Bronchial epithelial cell (primary cell): ENCODE measurements around the gene BUD13. TPM values are rescaled to one million over a fixed set of nuclear protein-coding genes. Genes with fewer than 3 reads are reported as not detected.
"Not testable (repeated sequence)": the region's sequence is repeated elsewhere in the genome, so short reads cannot be mapped to it uniquely, and the experiment has no call there.

Source experiments
- DNase-seq: peaks from one replicate; pipeline ENCODE4 v3.0.0-alpha.2; 2010; ENCODE audit warnings: low read depth
- FAIRE-seq: peaks from 2 replicates; lab custom pipeline; 2011; peaks lifted over from hg19 to GRCh38; lab: Jason Lieb, UNC
- H3K27me3 ChIP-seq: 2 replicates; pipeline ENCODE4 v1.5.1; 2011; ENCODE audit warnings: low read length; ENCODE audit not compliant: control insufficient read depth, insufficient read depth
- H3K36me3 ChIP-seq: 2 replicates; pipeline ENCODE4 v1.5.1; 2011; ENCODE audit warnings: low read length; ENCODE audit not compliant: control insufficient read depth, insufficient read depth
- H3K4me3 ChIP-seq: 2 replicates; pipeline ENCODE4 v1.5.1; 2011; ENCODE audit warnings: mild to moderate bottlenecking, low read depth, low read length, control low read depth
- total RNA-seq: library from RNA; depleted of rRNA; stranded (reverse); fragments of >200 nt; gene quantifications from 2 replicates; pipeline ENCODE4 v1.2.1, GENCODE V29; 2014
- TF ChIP-seq, protein P1 (sequence below): IDR thresholded peaks from 2 replicates; pipeline ENCODE4 v1.5.1; 2011; ENCODE audit warnings: mild to moderate bottlenecking, moderate library complexity, low read length, control low read depth, inconsistent platforms; ENCODE audit not compliant: insufficient read depth, severe bottlenecking

Gene BUD13
- total RNA-seq, 1 donor from 2014 or later = 12.4 TPM

GRCh38 chr11:116807601-116808261 lies 34.9 kb upstream of the BUD13 start:
- no peak for DNase-seq
- no peak for FAIRE-seq
- no peaks in the 10 kb centered on the region for H3K36me3 ChIP-seq
- no peak overlapping the region for H3K4me3 ChIP-seq
- TF ChIP-seq, protein P1, sequence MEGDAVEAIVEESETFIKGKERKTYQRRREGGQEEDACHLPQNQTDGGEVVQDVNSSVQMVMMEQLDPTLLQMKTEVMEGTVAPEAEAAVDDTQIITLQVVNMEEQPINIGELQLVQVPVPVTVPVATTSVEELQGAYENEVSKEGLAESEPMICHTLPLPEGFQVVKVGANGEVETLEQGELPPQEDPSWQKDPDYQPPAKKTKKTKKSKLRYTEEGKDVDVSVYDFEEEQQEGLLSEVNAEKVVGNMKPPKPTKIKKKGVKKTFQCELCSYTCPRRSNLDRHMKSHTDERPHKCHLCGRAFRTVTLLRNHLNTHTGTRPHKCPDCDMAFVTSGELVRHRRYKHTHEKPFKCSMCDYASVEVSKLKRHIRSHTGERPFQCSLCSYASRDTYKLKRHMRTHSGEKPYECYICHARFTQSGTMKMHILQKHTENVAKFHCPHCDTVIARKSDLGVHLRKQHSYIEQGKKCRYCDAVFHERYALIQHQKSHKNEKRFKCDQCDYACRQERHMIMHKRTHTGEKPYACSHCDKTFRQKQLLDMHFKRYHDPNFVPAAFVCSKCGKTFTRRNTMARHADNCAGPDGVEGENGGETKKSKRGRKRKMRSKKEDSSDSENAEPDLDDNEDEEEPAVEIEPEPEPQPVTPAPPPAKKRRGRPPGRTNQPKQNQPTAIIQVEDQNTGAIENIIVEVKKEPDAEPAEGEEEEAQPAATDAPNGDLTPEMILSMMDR = no peak
- H3K27me3 ChIP-seq = no peaks in the 10 kb centered on the region

GRCh38 chr11:116804001-116804400 lies 31.2 kb upstream of the BUD13 start:
- DNase-seq (no peak), FAIRE-seq (no peak)
- no peak overlapping the region for H3K4me3 ChIP-seq
- no peaks in the 10 kb centered on the region for H3K27me3 ChIP-seq
- TF ChIP-seq, protein P1 = no peak
- no peaks in the 10 kb centered on the region for H3K36me3 ChIP-seq

GRCh38 chr11:116801662-116802061 lies 28.9 kb upstream of the BUD13 start:
- not testable (repeated sequence) for FAIRE-seq, H3K4me3 ChIP-seq, H3K27me3 ChIP-seq, H3K36me3 ChIP-seq, DNase-seq

DNA sequence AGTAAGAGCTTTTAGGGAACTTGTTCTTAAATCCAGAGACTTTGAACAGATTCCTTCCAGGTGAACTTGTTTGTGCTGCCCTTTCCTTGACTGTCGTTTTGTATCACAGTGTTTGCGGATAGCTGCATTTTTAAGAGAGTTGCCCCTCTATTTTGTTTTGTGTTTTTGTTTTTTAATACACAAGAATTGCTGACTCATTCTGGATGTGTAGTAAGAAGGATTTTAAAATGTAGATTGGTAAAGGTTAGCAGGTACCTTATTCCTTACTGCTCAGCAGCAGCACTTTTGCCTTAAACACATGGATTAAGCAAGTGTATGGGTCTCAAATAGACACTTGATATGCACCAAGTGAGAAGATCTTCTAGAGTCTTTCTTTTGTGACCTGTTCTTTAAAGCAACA lies 27.8 kb upstream of the BUD13 start:
- DNase-seq = no peak
- Histone ChIP-seq H3K4me3 (no peak overlapping the region), H3K27me3 (no peaks in the 10 kb centered on the region), H3K36me3 (no peaks in the 10 kb centered on the region)
- TF ChIP-seq, protein P1 = no peak
- FAIRE-seq = no peak

GRCh38 chr11:116798368-116798767 lies 25.6 kb upstream of the BUD13 start:
- H3K27me3 ChIP-seq = no peaks in the 10 kb centered on the region
- TF ChIP-seq, protein P1 = no peak
- H3K4me3 ChIP-seq = no peak overlapping the region
- DNase-seq (no peak), FAIRE-seq (no peak)
- no peaks in the 10 kb centered on the region for H3K36me3 ChIP-seq

DNA sequence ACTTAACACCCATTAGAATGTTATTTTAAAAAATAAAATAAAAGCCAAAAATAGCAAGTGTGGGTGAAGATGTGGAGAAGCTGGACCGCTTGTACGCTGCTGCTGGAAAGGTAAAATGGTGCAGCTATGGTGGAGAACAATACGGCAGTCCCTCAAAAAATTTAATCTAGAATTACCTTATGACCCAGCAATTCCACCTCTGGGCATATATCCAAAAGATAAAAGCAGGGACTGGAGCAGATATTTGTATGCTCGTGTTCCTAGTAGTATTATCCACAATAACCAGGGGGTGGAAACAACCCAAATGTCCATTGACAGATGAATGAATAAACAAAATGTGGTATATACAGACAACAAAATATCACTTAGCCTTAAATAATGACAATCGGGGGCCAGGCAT lies 25.0 kb upstream of the BUD13 start:
- no peak for DNase-seq
- H3K27me3 ChIP-seq = no peaks in the 10 kb centered on the region
- no peak overlapping the region for H3K4me3 ChIP-seq
- no peaks in the 10 kb centered on the region for H3K36me3 ChIP-seq
- no peak for FAIRE-seq
- TF ChIP-seq, protein P1 = no peak
